ENCODE data around the gene S100G.

Gene S100G

GRCh38 chrX:16651391-16652024 is 1.6 kb downstream of the S100G start:
- no peak for DNase-seq

GRCh38 chrX:16653424-16653823 is 3.5 kb downstream of the S100G start:
- DNase-seq = no peak

GRCh38 chrX:16654093-16654492 is 4.1 kb downstream of the S100G start:
- no peak for DNase-seq

GRCh38 chrX:16658284-16658683 is 8.3 kb downstream of the S100G start:
- DNase-seq = no peak

GRCh38 chrX:16659321-16659720 is 9.4 kb downstream of the S100G start:
- DNase-seq = no peak

DNA sequence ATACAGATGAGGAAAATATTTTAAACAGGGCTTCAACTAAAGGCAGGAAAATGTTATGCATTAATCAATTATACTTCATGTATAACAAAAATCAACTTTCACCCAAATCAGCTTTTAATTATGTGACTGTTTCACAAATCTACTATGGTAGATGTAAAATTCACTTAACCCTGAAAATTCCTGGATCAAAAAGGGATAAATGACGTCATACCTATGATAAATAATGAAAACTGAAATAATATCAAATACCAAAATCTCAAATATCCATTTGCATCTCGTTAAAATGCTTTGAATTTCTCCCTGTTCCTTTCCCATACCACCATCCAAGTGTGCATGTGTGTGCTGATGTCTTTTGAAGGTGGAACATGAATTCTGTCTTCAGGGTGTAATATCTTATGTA is 11.5 kb downstream of the S100G start:
- DNase-seq = no peak

DNA sequence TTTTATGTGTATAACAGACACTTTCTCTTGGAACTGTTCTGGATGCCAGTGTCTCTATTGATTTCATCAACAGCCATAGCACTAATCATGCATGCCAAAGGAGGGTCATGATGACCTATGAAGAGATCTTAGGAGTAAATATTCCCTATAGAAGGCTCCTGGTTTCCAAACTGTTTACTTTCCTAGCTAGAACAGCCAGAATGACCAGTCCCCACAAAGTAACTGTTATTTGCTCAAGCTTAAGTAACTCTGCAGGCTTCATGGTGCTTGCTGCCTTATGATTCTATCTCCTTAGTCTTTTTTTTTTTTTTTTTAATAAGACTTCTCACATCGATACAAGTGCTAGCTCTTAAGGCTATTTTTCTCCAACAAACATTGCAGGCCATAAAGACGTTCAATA is 12.4 kb downstream of the S100G start:
- DNase-seq = no peak

DNA sequence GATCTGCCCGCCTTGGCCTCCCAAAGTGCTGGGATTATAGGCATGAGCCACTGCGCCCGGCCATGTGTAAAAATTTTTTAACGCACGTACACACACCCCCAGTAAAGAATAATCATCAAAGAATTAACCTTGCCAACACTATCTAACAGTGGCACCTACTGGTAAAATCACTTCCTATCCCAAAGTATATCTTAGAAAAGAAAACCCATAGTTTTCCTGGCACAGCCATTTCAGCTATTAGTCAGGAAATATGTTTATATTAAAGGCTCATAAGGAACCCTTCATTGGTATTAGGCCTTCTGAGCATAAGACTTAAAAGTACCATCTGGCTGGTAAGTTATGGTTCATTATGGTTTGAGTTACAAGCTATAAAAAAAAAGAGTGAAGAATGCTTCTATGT is 14.1 kb downstream of the S100G start:
- DNase-seq = no peak

GRCh38 chrX:16664626-16665025 is 14.7 kb downstream of the S100G start:
- DNase-seq = no peak

DNA sequence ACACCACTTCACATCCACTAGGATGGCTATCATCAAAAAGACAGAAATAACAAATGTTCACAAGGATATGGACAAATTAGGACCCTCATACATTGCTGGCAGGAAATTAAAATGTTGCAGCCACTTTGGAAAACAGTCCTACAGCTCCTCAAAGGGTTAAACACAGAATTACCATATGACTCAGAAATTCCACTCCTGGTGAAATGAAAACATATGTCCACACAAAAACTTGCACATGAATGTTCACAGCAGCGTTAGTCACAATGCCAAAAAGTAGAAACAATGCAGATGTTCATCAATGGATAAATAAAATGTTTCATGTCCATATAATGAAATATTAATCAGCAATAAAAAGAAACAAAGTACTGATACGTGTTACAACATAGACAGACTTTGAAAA is 15.1 kb downstream of the S100G start:
- no peak for DNase-seq

- DNase-seq = no peak
Observed at GRCh38 chrX:16666541-16666940, 16.6 kb downstream of the S100G start.

- DNase-seq = no peak
Observed at GRCh38 chrX:16671005-16671404, 21.0 kb downstream of the S100G start.

- no peak for DNase-seq
Observed at GRCh38 chrX:16678689-16679088, 28.7 kb downstream of the S100G start.

DNA sequence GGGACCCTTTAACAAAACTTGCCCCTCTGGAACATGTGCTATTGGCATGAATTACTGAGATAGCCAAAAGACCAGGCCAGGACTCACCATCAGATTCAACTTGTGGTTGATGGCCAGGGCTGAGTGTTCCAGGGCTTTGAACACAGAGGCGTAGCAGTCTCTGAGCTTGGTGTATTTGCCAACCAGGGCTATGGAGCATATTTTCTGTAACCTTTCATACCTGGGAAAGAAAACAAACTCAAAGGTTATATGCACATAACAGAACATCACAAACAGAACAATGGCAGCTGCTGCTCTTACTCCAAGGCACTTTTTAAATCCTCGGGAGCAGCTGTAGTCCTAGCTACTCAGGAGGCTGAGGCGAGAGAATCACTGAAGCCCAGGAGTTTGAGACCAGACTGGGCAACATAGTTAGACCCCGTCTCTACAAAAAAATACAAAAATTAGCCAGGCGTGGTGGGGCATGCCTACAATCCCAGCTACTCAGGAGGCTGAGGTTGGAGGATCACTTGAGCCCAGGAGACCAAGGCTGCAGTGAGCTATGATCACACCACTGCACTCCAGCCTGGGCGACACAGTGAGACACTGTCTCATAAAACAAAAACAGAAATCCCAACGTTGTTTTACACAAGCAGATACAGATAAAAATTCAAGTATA is 33.2 kb downstream of the S100G start:
- no peak for DNase-seq

- no peak for DNase-seq
Observed at GRCh38 chrX:16687514-16687913, 37.6 kb downstream of the S100G start.

- DNase-seq = peak in 1 of 2 experiments; percentile 0
Observed at GRCh38 chrX:16695079-16695676, 45.2 kb downstream of the S100G start.

DNA sequence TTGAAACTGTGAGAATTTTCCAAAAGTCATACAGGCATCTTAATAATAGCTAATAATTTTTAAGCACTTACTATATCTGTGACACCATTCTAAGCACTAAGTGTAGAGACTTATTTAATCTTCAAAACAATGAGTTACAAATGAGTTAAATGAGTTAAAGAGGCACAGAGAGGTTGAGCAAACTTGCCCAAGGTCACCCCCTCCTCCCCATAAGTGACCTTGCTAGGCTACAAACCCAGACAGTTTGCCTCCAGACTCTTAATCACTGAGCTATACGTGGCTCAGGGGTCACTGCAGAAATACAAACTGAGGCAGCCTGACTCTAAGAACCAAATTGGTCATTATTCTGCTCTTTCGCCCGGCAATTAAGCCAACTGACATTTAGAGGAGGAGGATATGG is 47.0 kb downstream of the S100G start:
- no peak for DNase-seq

- DNase-seq = no peak
Observed at GRCh38 chrX:16699389-16699788, 49.4 kb downstream of the S100G start.

DNA sequence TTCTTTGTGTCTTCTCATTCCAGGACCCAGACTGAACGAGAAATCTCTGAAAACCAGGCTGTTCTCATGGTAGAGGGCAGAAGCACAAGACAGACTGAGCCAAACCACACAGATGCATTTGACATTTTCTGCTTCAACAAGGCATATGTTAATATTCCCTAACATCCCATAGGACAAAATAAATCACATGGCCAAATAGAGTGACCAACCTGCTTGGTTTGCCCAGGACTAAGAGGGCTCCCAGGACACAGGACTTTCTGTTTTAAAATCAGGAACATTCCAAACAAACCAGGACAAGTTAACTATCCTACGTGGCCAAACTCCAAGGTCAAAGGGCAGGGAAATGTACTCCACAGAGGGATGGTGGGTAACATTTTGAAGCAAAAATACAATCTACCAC is 50.8 kb downstream of the S100G start:
- no peak for DNase-seq

DNA sequence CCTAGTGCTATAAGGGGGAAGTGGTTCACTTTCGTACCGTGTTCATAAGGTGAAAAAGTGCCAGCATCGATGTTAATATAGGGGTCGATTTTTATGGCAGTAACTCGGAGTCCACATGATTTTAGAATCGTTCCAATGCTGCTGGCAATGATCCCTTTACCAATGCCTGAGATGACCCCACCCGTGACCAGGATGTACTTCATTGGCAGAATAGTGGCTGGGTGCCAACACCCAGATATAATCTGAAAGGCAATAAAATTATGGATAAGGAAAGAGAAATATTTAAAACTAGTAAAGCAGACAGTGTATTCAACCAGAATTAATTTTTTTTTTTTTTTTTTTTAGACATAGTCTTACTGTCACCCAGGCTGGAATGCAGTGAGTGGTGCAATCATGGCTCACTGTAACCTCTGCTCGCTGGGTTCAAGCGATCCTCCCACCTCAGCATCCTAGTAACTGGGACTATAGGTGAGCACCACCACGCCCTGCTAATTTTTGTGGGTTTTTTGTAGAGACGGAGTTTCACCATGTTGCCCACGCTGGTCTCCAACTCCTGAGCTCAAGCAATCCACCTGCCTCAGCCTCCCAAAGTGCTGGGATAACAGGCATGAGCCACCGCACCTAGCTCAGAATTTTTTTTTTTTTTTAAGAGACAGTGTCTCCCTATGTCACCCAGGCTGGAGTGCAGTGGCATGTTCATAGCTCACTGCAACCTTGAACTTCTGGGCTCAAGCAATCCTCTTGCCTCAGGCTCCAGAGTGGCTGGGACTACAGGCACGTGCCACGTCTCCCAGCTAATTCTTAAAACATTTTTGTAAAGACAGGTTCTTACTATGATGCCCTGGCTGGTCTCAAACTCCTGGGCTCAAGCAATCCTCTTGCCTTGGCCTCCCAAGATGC is 53.0 kb downstream of the S100G start:
- DNase-seq = no peak

Data from cerebellar nuclear complex (tissue), 1 donor.